Astrocyte (in vitro differentiated cells and primary cell): ENCODE measurements around the gene PDLIM7. TPM values are rescaled to one million over a fixed set of nuclear protein-coding genes. Genes with fewer than 3 reads are reported as not detected.

Experiments
- DNase-seq: peaks from one replicate; pipeline ENCODE4 v3.0.0-alpha.2; 2010; ENCODE audit warnings: low read depth
- FAIRE-seq: peaks from 2 replicates; lab custom pipeline; 2011; peaks lifted over from hg19 to GRCh38; lab: Jason Lieb, UNC
- H2AFZ ChIP-seq: 2 replicates; pipeline ENCODE4 v1.6.0; 2012; ENCODE audit warnings: low read depth, low read length, inconsistent platforms
- H3K27ac ChIP-seq: 2 replicates; pipeline ENCODE4 v1.5.1; 2011; ENCODE audit warnings: low read depth, low read length, inconsistent platforms
- H3K27me3 ChIP-seq: 2 replicates; pipeline ENCODE4 v1.6.0; 2011; ENCODE audit warnings: low read length, inconsistent platforms; ENCODE audit not compliant: insufficient read depth
- H3K36me3 ChIP-seq: 2 replicates; pipeline ENCODE4 v1.5.1; 2011; ENCODE audit warnings: low read length, inconsistent platforms; ENCODE audit not compliant: insufficient read depth
- H3K4me1 ChIP-seq: 2 replicates; pipeline ENCODE4 v1.5.1; 2011; ENCODE audit warnings: low read length, inconsistent platforms; ENCODE audit not compliant: insufficient read depth
- H3K4me2 ChIP-seq: 2 replicates; pipeline ENCODE4 v1.6.0; 2012; ENCODE audit warnings: low read length, inconsistent platforms
- H3K4me3 ChIP-seq: 2 replicates; pipeline ENCODE4 v1.5.1; 2011; ENCODE audit warnings: low read depth, mild to moderate bottlenecking, low read length, inconsistent platforms; ENCODE audit not compliant: insufficient read depth
- H3K79me2 ChIP-seq: 2 replicates; pipeline ENCODE4 v1.6.0; 2012; ENCODE audit warnings: mild to moderate bottlenecking, low read length, inconsistent platforms; ENCODE audit not compliant: insufficient read depth
- H3K9ac ChIP-seq: 2 replicates; pipeline ENCODE4 v1.6.0; 2012; ENCODE audit warnings: mild to moderate bottlenecking, low read length, inconsistent platforms
- H3K9me3 ChIP-seq: 2 replicates; pipeline ENCODE4 v1.5.1; 2012; ENCODE audit warnings: low read depth, mild to moderate bottlenecking, low read length, inconsistent platforms; ENCODE audit not compliant: insufficient read depth
- H4K20me1 ChIP-seq: 2 replicates; pipeline ENCODE4 v1.6.0; 2012; ENCODE audit warnings: low read length, inconsistent platforms; ENCODE audit not compliant: insufficient read depth
- H3K27ac Mint-ChIP-seq: one replicate; pipeline ENCODE4 v1.8.0; 2021; ENCODE audit warnings: mild to moderate bottlenecking, mixed read lengths; ENCODE audit not compliant: unreplicated experiment
- H3K27me3 Mint-ChIP-seq: one replicate; pipeline ENCODE4 v1.8.0; 2021; ENCODE audit warnings: low read depth, mixed read lengths; ENCODE audit not compliant: unreplicated experiment
- H3K36me3 Mint-ChIP-seq: one replicate; pipeline ENCODE4 v1.8.0; 2021; ENCODE audit warnings: low read depth, mixed read lengths; ENCODE audit not compliant: unreplicated experiment
- H3K4me1 Mint-ChIP-seq: one replicate; pipeline ENCODE4 v1.8.0; 2021; ENCODE audit warnings: low read depth, mixed read lengths; ENCODE audit not compliant: unreplicated experiment
- H3K4me3 Mint-ChIP-seq: one replicate; pipeline ENCODE4 v1.8.0; 2021; ENCODE audit warnings: mild to moderate bottlenecking, moderate library complexity, mixed read lengths; ENCODE audit not compliant: unreplicated experiment
- H3K9me3 Mint-ChIP-seq: one replicate; pipeline ENCODE4 v1.8.0; 2021; ENCODE audit warnings: mild to moderate bottlenecking, mixed read lengths; ENCODE audit not compliant: unreplicated experiment
- CTCF ChIP-seq: IDR thresholded peaks from 2 replicates; pipeline ENCODE4 v1.5.1; 2011; ENCODE audit warnings: low read depth, mild to moderate bottlenecking, inconsistent platforms, low read length, moderate library complexity; ENCODE audit not compliant: insufficient read depth
- EZH2 ChIP-seq: IDR thresholded peaks from 2 replicates; pipeline ENCODE4 v1.6.1; 2012; ENCODE audit warnings: mild to moderate bottlenecking, low read length, inconsistent platforms; ENCODE audit not compliant: insufficient read depth
- total RNA-seq: library from RNA; stranded (reverse); gene quantifications from 2 replicates; pipeline ENCODE4 v1.2.1, GENCODE V29; 2021

PDLIM7 gene
- total RNA-seq, 1 donor from 2014 or later: 590 TPM

GRCh38 chr5:177483994-177484901 is 13.2 kb downstream of the PDLIM7 start:
- Mint-ChIP-seq H3K4me3 (peak overlapping the region; percentile 78), H3K9me3 (no peaks in the 10 kb centered on the region), H3K4me1 (peaks cover 54% of the 10 kb centered on the region), H3K36me3 (peaks cover 35% of the 10 kb centered on the region), H3K27me3 (no peaks in the 10 kb centered on the region), H3K27ac (peak overlapping the region; percentile 88)
- no peak overlapping the region for H3K4me3 ChIP-seq
- FAIRE-seq (no peak), DNase-seq (no peak)
- H3K9ac ChIP-seq: no peak overlapping the region
- H3K4me1 ChIP-seq: peaks cover 46% of the 10 kb centered on the region
- peaks cover 90% of the 10 kb centered on the region for H4K20me1 ChIP-seq
- no peaks in the 10 kb centered on the region for H3K9me3 ChIP-seq
- H2AFZ ChIP-seq: no peak overlapping the region
- H3K79me2 ChIP-seq: peaks cover 44% of the 10 kb centered on the region
- peak overlapping the region; percentile 13 for H3K4me2 ChIP-seq
- H3K27me3 ChIP-seq: no peaks in the 10 kb centered on the region
- no peak overlapping the region for H3K27ac ChIP-seq
- TF ChIP-seq EZH2: no peak
- H3K36me3 ChIP-seq: peaks cover 40% of the 10 kb centered on the region

- Histone ChIP-seq H3K4me3 (no peak overlapping the region), H2AFZ (no peak overlapping the region), H3K4me1 (peaks cover 42% of the 10 kb centered on the region), H3K79me2 (peaks cover 32% of the 10 kb centered on the region), H4K20me1 (peaks cover 84% of the 10 kb centered on the region), H3K4me2 (no peak overlapping the region), H3K9ac (no peak overlapping the region), H3K36me3 (peaks cover 30% of the 10 kb centered on the region), H3K27me3 (no peaks in the 10 kb centered on the region), H3K9me3 (no peaks in the 10 kb centered on the region), H3K27ac (no peak overlapping the region)
- Mint-ChIP-seq H3K9me3 (no peaks in the 10 kb centered on the region), H3K36me3 (peaks cover 41% of the 10 kb centered on the region), H3K4me3 (peak overlapping the region; percentile 40), H3K4me1 (peaks cover 61% of the 10 kb centered on the region), H3K27ac (peak overlapping the region; percentile 94), H3K27me3 (no peaks in the 10 kb centered on the region)
- DNase-seq (no peak), FAIRE-seq (no peak)
- TF ChIP-seq CTCF (no peak), EZH2 (no peak)
Observed at GRCh38 chr5:177483042-177483441, 14.4 kb downstream of the PDLIM7 start.

- H3K36me3 ChIP-seq: peaks cover 24% of the 10 kb centered on the region
- H3K4me3 Mint-ChIP-seq: peak overlapping the region; percentile 46
- H4K20me1 ChIP-seq: peaks cover 77% of the 10 kb centered on the region
- H3K4me1 Mint-ChIP-seq: peaks cover 64% of the 10 kb centered on the region
- H3K9me3 ChIP-seq: no peaks in the 10 kb centered on the region
- no peak overlapping the region for H3K4me2 ChIP-seq
- H3K27me3 Mint-ChIP-seq: no peaks in the 10 kb centered on the region
- DNase-seq (no peak), FAIRE-seq (no peak)
- peaks cover 39% of the 10 kb centered on the region for H3K36me3 Mint-ChIP-seq
- no peak overlapping the region for H3K27ac Mint-ChIP-seq
- no peak for TF ChIP-seq CTCF
- peaks cover 41% of the 10 kb centered on the region for H3K4me1 ChIP-seq
- peaks cover 27% of the 10 kb centered on the region for H3K79me2 ChIP-seq
- H3K27ac ChIP-seq: no peak overlapping the region
- no peaks in the 10 kb centered on the region for H3K9me3 Mint-ChIP-seq
- H3K27me3 ChIP-seq: no peaks in the 10 kb centered on the region
- H3K4me3 ChIP-seq: no peak overlapping the region
- H2AFZ ChIP-seq: no peak overlapping the region
- H3K9ac ChIP-seq: no peak overlapping the region
Observed at GRCh38 chr5:177482359-177482795, 15.0 kb downstream of the PDLIM7 start.
